GM12878 (cell line): Measurements from ENCODE around the gene UVSSA. TPM values are rescaled to one million over a fixed set of nuclear protein-coding genes. Genes with fewer than 3 reads are reported as not detected.

Source experiments
- ATAC-seq: fragments of 200-7000 bp; cut with Tn5 transposase; 3 replicates; pipeline ENCODE4 v1.9.1; 2020; ENCODE audit warnings: mild to moderate bottlenecking, moderate library complexity
- BruUV-seq: library from RNA; stranded (reverse); fragments of 400-500 nt; replicated peaks from 2 replicates; lab custom pipeline; 2021; lab: Mats Ljungman, UMichigan
- CTCF ChIA-PET: fragments of 300-600 bp; sonication (Branson Sonifier 250); formaldehyde crosslinking; extraction: SDS; loops from one replicate; lab custom pipeline; 2021; ENCODE audit warnings: inconsistent platforms; lab: Yijun Ruan, JAX
- POLR2A ChIA-PET: fragments of 350-600 bp; formaldehyde crosslinking; extraction: SDS; loops from one replicate; lab custom pipeline; 2021; ENCODE audit warnings: inconsistent platforms; lab: Charles Lee
- RAD21 ChIA-PET: fragments of 300-600 bp; sonication (Branson Sonifier 250); formaldehyde crosslinking; loops from one replicate; lab custom pipeline; 2023; ENCODE audit warnings: antibody characterized with exemption; ENCODE audit not compliant: unreplicated experiment; lab: Charles Lee
- SMC1A ChIA-PET: fragments of 300-600 bp; sonication (Branson Sonifier 250); formaldehyde crosslinking; loops from one replicate; lab custom pipeline; 2023; ENCODE audit not compliant: unreplicated experiment, uncharacterized antibody; lab: Charles Lee
- DNase-seq: peaks from one replicate; pipeline ENCODE4 v3.0.0-alpha.2; 2011; ENCODE audit warnings: low read depth, low spot score
- FAIRE-seq: peaks from 3 replicates; lab custom pipeline; 2011; peaks lifted over from hg19 to GRCh38; lab: Jason Lieb, UNC
- H2AFZ ChIP-seq: 2 replicates; pipeline ENCODE4 v1.6.0; 2011; ENCODE audit warnings: low read depth, low read length, control low read depth; ENCODE audit not compliant: control insufficient read depth
- H3K27ac ChIP-seq: 2 replicates; pipeline ENCODE4 v1.5.1; 2011; ENCODE audit warnings: control low read depth; ENCODE audit not compliant: control insufficient read depth, insufficient read depth
- H3K27me3 ChIP-seq, 2 experiments: replicated peaks in 1 of 2; 2 replicates each; pipeline versions ENCODE4 v1.6.0 to v1.6.1; 2011; ENCODE audit warnings: low read length in 1 of 2; ENCODE audit not compliant: control insufficient read depth in 2 of 2, insufficient read depth in 2 of 2
- H3K36me3 ChIP-seq, 2 experiments: 2 replicates each; pipeline ENCODE4 v1.5.1; 2011; ENCODE audit warnings: low read length in 1 of 2; ENCODE audit not compliant: control insufficient read depth in 2 of 2, insufficient read depth in 2 of 2
- H3K4me1 ChIP-seq: 2 replicates; pipeline ENCODE4 v1.6.1; 2011; ENCODE audit warnings: mild to moderate bottlenecking, low read length, moderate library complexity, mixed read lengths; ENCODE audit not compliant: control insufficient read depth, insufficient read depth
- H3K4me2 ChIP-seq: 2 replicates; pipeline ENCODE4 v1.6.0; 2011; ENCODE audit warnings: control low read depth; ENCODE audit not compliant: control insufficient read depth, insufficient read depth
- H3K4me3 ChIP-seq: fragments of 200-600 bp; sonication (generic); 2 replicates; pipeline ENCODE4 v1.5.1; 2016
- H3K79me2 ChIP-seq: 2 replicates; pipeline ENCODE4 v1.6.0; 2011; ENCODE audit warnings: low read length; ENCODE audit not compliant: control insufficient read depth, insufficient read depth
- H3K9ac ChIP-seq: 2 replicates; pipeline ENCODE4 v1.8.0; 2011; ENCODE audit warnings: low read length, control low read depth, mixed read lengths; ENCODE audit not compliant: control insufficient read depth, insufficient read depth
- H3K9me3 ChIP-seq: replicated peaks from 3 replicates; pipeline ENCODE4 v1.5.1; 2011; ENCODE audit warnings: mild to moderate bottlenecking, low read length; ENCODE audit not compliant: control insufficient read depth, insufficient read depth
- H4K20me1 ChIP-seq: 2 replicates; pipeline ENCODE4 v1.6.0; 2011; ENCODE audit not compliant: control insufficient read depth, insufficient read depth
- ATF2 ChIP-seq: IDR thresholded peaks from 2 replicates; pipeline ENCODE4 v1.6.1; 2012; ENCODE audit warnings: low read length, inconsistent platforms
- EED ChIP-seq: sonication (generic); IDR thresholded peaks from 2 replicates; pipeline ENCODE4 v1.6.1; 2016; ENCODE audit warnings: antibody characterized with exemption, low read depth
- NR2C2 ChIP-seq: IDR thresholded peaks from 2 replicates; pipeline ENCODE4 v1.6.1; 2011; ENCODE audit warnings: borderline replicate concordance, low read depth; ENCODE audit not compliant: control insufficient read depth, insufficient read length
- PAX5 ChIP-seq: IDR thresholded peaks from 2 replicates; pipeline ENCODE4 v1.6.1; 2011; ENCODE audit warnings: low read depth, low read length, borderline replicate concordance
- POLR2A ChIP-seq: IDR thresholded peaks from 2 replicates; pipeline ENCODE4 v1.6.1; 2011; ENCODE audit warnings: low read depth, mild to moderate bottlenecking, low read length
- RCOR1 ChIP-seq: conservative IDR thresholded peaks from 2 replicates; pipeline ENCODE4 v1.6.1; 2012; ENCODE audit warnings: low read depth, low read length, improper control_type of control experiment
- REST ChIP-seq: IDR thresholded peaks from 2 replicates; pipeline ENCODE4 v1.6.1; 2012; ENCODE audit warnings: mild to moderate bottlenecking, low read depth, low read length
- SMARCA5 ChIP-seq: fragments of 450-650 bp; IDR thresholded peaks from 2 replicates; pipeline ENCODE4 v1.6.1; 2017; ENCODE audit warnings: mild to moderate bottlenecking
- STAT1 ChIP-seq: fragments of 450-650 bp; conservative IDR thresholded peaks from 2 replicates; pipeline ENCODE4 v1.6.1; 2014; ENCODE audit warnings: antibody characterized with exemption, mild to moderate bottlenecking
- TCF3 ChIP-seq: IDR thresholded peaks from 2 replicates; pipeline ENCODE4 v1.6.1; 2012; ENCODE audit warnings: low read depth, mild to moderate bottlenecking, low read length, borderline replicate concordance; ENCODE audit not compliant: insufficient read depth
- USF2 ChIP-seq: IDR thresholded peaks from 2 replicates; pipeline ENCODE4 v1.6.1; 2011; ENCODE audit warnings: low read depth, low read length, improper control_type of control experiment, borderline replicate concordance
- WGBS: methylation state at CpG from one replicate; pipeline ENCODE4 v1.1.6; 2016; ENCODE audit warnings: low lambda C conversion rate; ENCODE audit not compliant: insufficient replicate concordance, insufficient coverage; ENCODE audit errors: missing lambda C conversion rate; 5-methylcytosine and 5-hydroxymethylcytosine counted together
- in situ Hi-C: fragments of 300-500 bp; cut with MboI; formaldehyde crosslinking; loops from 9 replicates; pipeline ENCODE4 v1.14.3; 2018; ENCODE audit warnings: mixed read lengths
- intact Hi-C: fragments of 100-400 bp; cut with micrococcal nuclease; formaldehyde crosslinking; loops from one replicate; pipeline ENCODE4 v1.14.2; 2022; ENCODE audit not compliant: unreplicated experiment
- polyA plus RNA-seq, 11 experiments: library from polyadenylated mRNA; depleted of rRNA in 4 of 11; unstranded in 6 of 11; stranded (reverse) in 5 of 11; fragments of >200 nt; fragmentation: Nextera tagmentation in 4 of 11; fragmentation: Illumina TruSeq in 1 of 11; extraction: Ambion mirVana in 4 of 11; extraction: Trizol in 1 of 11; gene quantifications; 1 replicate in 1 of 11; 2 replicates in 10 of 11; pipeline versions ENCODE4 v1.2.1 to v1.2.3, GENCODE V29; 2011 to 2016; ENCODE audit warnings: inconsistent platforms in 2 of 11, missing spikeins in 2 of 11, low read depth in 1 of 11
- total RNA-seq, 4 experiments: library from RNA; depleted of rRNA in 3 of 4; stranded (reverse); fragments of >200 nt in 3 of 4; fragmentation: Illumina TruSeq in 1 of 4; extraction: Trizol in 1 of 4; gene quantifications; 2 replicates each; pipeline versions ENCODE4 v1.2.1 to v1.2.3, GENCODE V29; 2013 to 2021

UVSSA gene
- total and polyA plus RNA-seq, 10 of the 15 experiments (the other 5 are each of a cell fraction or from before 2014, with no cell fraction given), result 0.34 to 16.8 (median 3.6) TPM

- no TSS peak for BruUV-seq
Measured at GRCh38 chr4:1378559-1379231, 31.7 kb downstream of the UVSSA start.

GRCh38 chr4:1379351-1379781 lies 32.4 kb downstream of the UVSSA start:
- no peak for DNase-seq
- POLR2A ChIA-PET, result no interaction called here
- in situ Hi-C loops (no loop called here), intact Hi-C loops (no loop called here)
- WGBS, result 84% methylated on average over 24 of the region's 27 CpGs
- Histone ChIP-seq H4K20me1 (no peaks in the 10 kb centered on the region), H2AFZ (no peak overlapping the region), H3K27ac (no peak overlapping the region), H3K27me3 (no peaks in the 10 kb centered on the region), H3K9ac (no peak overlapping the region), H3K4me1 (no peaks in the 10 kb centered on the region), H3K36me3 (no peaks in the 10 kb centered on the region; a peak in 2 of 4 replicates), H3K79me2 (no peaks in the 10 kb centered on the region), H3K9me3 (no peaks in the 10 kb centered on the region), H3K4me2 (no peak overlapping the region), H3K4me3 (no peak overlapping the region)
- no TSS peak for BruUV-seq
- CTCF ChIA-PET, result no interaction called here
- RAD21 ChIA-PET, result no interaction called here
- SMC1A ChIA-PET, result no interaction called here
- no peak for FAIRE-seq
- no peak for ATAC-seq
- TF ChIP-seq POLR2A (0 out of 2 replicates have a peak, but pooled peaks have one; percentile 31), SMARCA5 (no peak), TCF3 (no peak), RCOR1 (no peak), ATF2 (no peak), REST (no peak)

More at GRCh38 chr4:1378559-1379231, 31.7 kb downstream of the UVSSA start:
- no peak for ATAC-seq
- intact Hi-C loops, result no loop called here
- ChIA-PET RAD21 (no interaction called here), CTCF (no interaction called here), POLR2A (no interaction called here), SMC1A (no interaction called here)
- TF ChIP-seq USF2, result no peak
- no peak for TF ChIP-seq NR2C2
- no peak for TF ChIP-seq STAT1
- TF ChIP-seq EED, result no peak
- TF ChIP-seq PAX5, result no peak
- FAIRE-seq, result no peak
- DNase-seq, result no peak
- Histone ChIP-seq H3K4me2 (no peak overlapping the region), H3K27ac (no peak overlapping the region), H3K79me2 (no peaks in the 10 kb centered on the region), H3K36me3 (no peaks in the 10 kb centered on the region; a peak in 2 of 4 replicates), H3K9me3 (no peaks in the 10 kb centered on the region), H3K27me3 (no peaks in the 10 kb centered on the region), H3K9ac (no peak overlapping the region), H2AFZ (no peak overlapping the region), H4K20me1 (no peaks in the 10 kb centered on the region), H3K4me3 (no peak overlapping the region), H3K4me1 (no peaks in the 10 kb centered on the region)
- 69% methylated on average over 30 of the region's 30 CpGs for WGBS
- in situ Hi-C loops, result no loop called here
